NCI-H146 (cell line): ENCODE results near the gene MAMDC4.
"Not testable (repeated sequence)": the region's sequence is repeated elsewhere in the genome, so short reads cannot be mapped to it uniquely, and the experiment has no call there.

ENCODE experiments used
- DNase-seq: peaks from one replicate; lab custom pipeline; 2025; lab: John Stamatoyannopoulos, UW

The MAMDC4 gene

GRCh38 chr9:136825295-136826187 lies 26.6 kb upstream of the MAMDC4 start:
- DNase-seq, result no peak

- no peak for DNase-seq
These were observed 26.0 kb upstream of the MAMDC4 start for GRCh38 chr9:136826188-136826541.

- DNase-seq, result no peak
These were observed 25.2 kb upstream of the MAMDC4 start for GRCh38 chr9:136826703-136827582.

GRCh38 chr9:136827794-136828473 lies 24.2 kb upstream of the MAMDC4 start:
- no peak for DNase-seq

GRCh38 chr9:136828474-136829140 lies 23.5 kb upstream of the MAMDC4 start:
- DNase-seq, result no peak

GRCh38 chr9:136829412-136829811 lies 22.7 kb upstream of the MAMDC4 start:
- DNase-seq, result no peak

GRCh38 chr9:136829981-136830885 lies 21.9 kb upstream of the MAMDC4 start:
- no peak for DNase-seq

- DNase-seq, result no peak
These were observed 21.0 kb upstream of the MAMDC4 start for GRCh38 chr9:136831002-136831719.

GRCh38 chr9:136831720-136832104 lies 20.4 kb upstream of the MAMDC4 start:
- no peak for DNase-seq

GRCh38 chr9:136832581-136832980 lies 19.6 kb upstream of the MAMDC4 start:
- no peak for DNase-seq

GRCh38 chr9:136833381-136834048 lies 18.6 kb upstream of the MAMDC4 start:
- not testable (repeated sequence) for DNase-seq

GRCh38 chr9:136835162-136835931 lies 16.8 kb upstream of the MAMDC4 start:
- no peak for DNase-seq

GRCh38 chr9:136835932-136836904 lies 15.9 kb upstream of the MAMDC4 start:
- no peak for DNase-seq

- DNase-seq, result no peak
These were observed 14.8 kb upstream of the MAMDC4 start for GRCh38 chr9:136837146-136837855.

GRCh38 chr9:136837856-136838277 lies 14.3 kb upstream of the MAMDC4 start:
- DNase-seq, result not testable (repeated sequence)

- no peak for DNase-seq
These were observed 13.6 kb upstream of the MAMDC4 start for GRCh38 chr9:136838314-136839228.
